ENCODE measurements around the gene ADAMTS8. TPM values are rescaled to one million over a fixed set of nuclear protein-coding genes. Genes with fewer than 3 reads are reported as not detected.

ADAMTS8 gene
- total and polyA plus RNA-seq, 9 of the 15 experiments (the other 6 are each of a cell fraction or from before 2014, with no cell fraction given), result not detected

GRCh38 chr11:130390071-130390758, 38.2 kb downstream of the ADAMTS8 start:
- Histone ChIP-seq H3K9me1 (ENCODE audit: control insufficient read depth, insufficient read depth, low read length) (no peaks in the 10 kb centered on the region), H3K9me3 (replicated peaks; ENCODE audit: control insufficient read depth, insufficient read depth, low read depth, low read length) (no peaks in the 10 kb centered on the region), H4K20me1 (replicated peaks; ENCODE audit: control insufficient read depth, insufficient read depth, low read length) (0 out of 2 replicates have a peak, but pooled peaks cover 3% of the 10 kb centered on the region), H2AFZ (ENCODE audit: low read depth, low read length) (no peak overlapping the region), H3K27me3 (ENCODE audit: control insufficient read depth in 2 of 2, insufficient read depth in 2 of 2, low read length in 2 of 2) (peaks cover 32 to 58% of the 10 kb centered on the region in 2 experiments), H3K9ac (ENCODE audit: insufficient read depth in 1 of 2, low read depth in 2 of 2, low read length in 2 of 2) (no peak overlapping the region), H3K79me2 (ENCODE audit: control insufficient read depth, insufficient read depth, low read length) (no peaks in the 10 kb centered on the region), H3K4me3 (no peak overlapping the region), H3K36me3 (ENCODE audit: control insufficient read depth, insufficient read depth, low read length) (no peaks in the 10 kb centered on the region), H3K4me2 (ENCODE audit: insufficient read depth, low read length) (no peak overlapping the region), H3K27ac (ENCODE audit: extremely low read depth, low read depth, low read length) (no peak overlapping the region), H3K4me1 (replicated peaks in 1 of 2; ENCODE audit: control insufficient read depth in 2 of 2, insufficient read depth in 2 of 2, low read length in 2 of 2) (no peaks in the 10 kb centered on the region)
- no TSS peak for BruUV-seq (replicated peaks)
- ChIA-PET CTCF (ENCODE audit: low intra/inter-chr PET ratio) (no interaction called here), POLR2A (interaction anchor here (0.9 kb wide), 1 partner anchor 28 kb away, joined by 3 read pairs; no protein-coding TSS in a partner anchor)
- intact Hi-C loops (cut with micrococcal nuclease) (no loop called here), in situ Hi-C loops (cut with MboI) (no loop called here)
- ATAC-seq (peak; percentile 67), FAIRE-seq (no peak), DNase-seq (ENCODE audit: extremely low read depth in 1 of 4, low spot score in 3 of 4) (peak in 2 of 4 experiments; percentile 16 to 21)
- TF ChIP-seq VEZF1 (CRISPR knock-in tag; IDR thresholded peaks at IDR 0.05), result no peak
- TF ChIP-seq CTCF (IDR thresholded peaks at IDR 0.05 in 2 of 3, conservative IDR thresholded peaks at IDR 0.05 in 1 of 3; ENCODE audit: insufficient read depth in 2 of 3, low read depth in 1 of 3, low read length in 3 of 3), result peak in 2 of 3 experiments; percentile 13 to 31; a peak in 3 of 6 replicates
- WGBS (ENCODE audit: insufficient coverage, low coverage, missing lambda C conversion rate), result 1% methylated on average over 12 of the region's 12 CpGs
